ENCODE data around the gene SOCS3.

DNA sequence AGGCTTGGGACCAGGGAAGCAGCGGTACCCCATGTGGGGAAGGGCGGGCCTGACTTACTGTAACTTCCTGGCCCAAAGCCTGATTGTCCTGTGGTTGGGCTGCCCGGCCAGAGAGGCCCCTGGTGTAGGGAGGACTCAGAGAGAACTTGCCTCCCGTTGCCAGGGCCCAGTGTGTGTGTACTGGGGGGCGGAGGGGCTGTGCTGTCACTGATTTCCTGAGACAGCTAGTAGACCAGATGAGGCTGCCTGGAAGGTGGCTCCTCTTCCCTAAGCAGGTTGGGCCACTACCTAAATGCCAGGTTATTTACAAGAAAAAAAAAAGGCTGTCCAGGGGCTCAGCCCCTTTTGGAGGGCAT, 16.7 kb downstream of the SOCS3 start:
- no peak for TF ChIP-seq ZNF350 (tag by site-specific recombination; IDR thresholded peaks at IDR 0.05)
- TF ChIP-seq, protein P1, sequence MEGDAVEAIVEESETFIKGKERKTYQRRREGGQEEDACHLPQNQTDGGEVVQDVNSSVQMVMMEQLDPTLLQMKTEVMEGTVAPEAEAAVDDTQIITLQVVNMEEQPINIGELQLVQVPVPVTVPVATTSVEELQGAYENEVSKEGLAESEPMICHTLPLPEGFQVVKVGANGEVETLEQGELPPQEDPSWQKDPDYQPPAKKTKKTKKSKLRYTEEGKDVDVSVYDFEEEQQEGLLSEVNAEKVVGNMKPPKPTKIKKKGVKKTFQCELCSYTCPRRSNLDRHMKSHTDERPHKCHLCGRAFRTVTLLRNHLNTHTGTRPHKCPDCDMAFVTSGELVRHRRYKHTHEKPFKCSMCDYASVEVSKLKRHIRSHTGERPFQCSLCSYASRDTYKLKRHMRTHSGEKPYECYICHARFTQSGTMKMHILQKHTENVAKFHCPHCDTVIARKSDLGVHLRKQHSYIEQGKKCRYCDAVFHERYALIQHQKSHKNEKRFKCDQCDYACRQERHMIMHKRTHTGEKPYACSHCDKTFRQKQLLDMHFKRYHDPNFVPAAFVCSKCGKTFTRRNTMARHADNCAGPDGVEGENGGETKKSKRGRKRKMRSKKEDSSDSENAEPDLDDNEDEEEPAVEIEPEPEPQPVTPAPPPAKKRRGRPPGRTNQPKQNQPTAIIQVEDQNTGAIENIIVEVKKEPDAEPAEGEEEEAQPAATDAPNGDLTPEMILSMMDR (tag by site-specific recombination; IDR thresholded peaks at IDR 0.05) = no peak
- no peak for TF ChIP-seq KLF10 (tag by site-specific recombination; IDR thresholded peaks at IDR 0.05)
- TF ChIP-seq, protein P2, sequence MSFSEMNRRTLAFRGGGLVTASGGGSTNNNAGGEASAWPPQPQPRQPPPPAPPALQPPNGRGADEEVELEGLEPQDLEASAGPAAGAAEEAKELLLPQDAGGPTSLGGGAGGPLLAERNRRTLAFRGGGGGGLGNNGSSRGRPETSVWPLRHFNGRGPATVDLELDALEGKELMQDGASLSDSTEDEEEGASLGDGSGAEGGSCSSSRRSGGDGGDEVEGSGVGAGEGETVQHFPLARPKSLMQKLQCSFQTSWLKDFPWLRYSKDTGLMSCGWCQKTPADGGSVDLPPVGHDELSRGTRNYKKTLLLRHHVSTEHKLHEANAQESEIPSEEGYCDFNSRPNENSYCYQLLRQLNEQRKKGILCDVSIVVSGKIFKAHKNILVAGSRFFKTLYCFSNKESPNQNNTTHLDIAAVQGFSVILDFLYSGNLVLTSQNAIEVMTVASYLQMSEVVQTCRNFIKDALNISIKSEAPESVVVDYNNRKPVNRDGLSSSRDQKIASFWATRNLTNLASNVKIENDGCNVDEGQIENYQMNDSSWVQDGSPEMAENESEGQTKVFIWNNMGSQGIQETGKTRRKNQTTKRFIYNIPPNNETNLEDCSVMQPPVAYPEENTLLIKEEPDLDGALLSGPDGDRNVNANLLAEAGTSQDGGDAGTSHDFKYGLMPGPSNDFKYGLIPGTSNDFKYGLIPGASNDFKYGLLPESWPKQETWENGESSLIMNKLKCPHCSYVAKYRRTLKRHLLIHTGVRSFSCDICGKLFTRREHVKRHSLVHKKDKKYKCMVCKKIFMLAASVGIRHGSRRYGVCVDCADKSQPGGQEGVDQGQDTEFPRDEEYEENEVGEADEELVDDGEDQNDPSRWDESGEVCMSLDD (tag by site-specific recombination; IDR thresholded peaks at IDR 0.05) = no peak
- TF ChIP-seq, protein P3, sequence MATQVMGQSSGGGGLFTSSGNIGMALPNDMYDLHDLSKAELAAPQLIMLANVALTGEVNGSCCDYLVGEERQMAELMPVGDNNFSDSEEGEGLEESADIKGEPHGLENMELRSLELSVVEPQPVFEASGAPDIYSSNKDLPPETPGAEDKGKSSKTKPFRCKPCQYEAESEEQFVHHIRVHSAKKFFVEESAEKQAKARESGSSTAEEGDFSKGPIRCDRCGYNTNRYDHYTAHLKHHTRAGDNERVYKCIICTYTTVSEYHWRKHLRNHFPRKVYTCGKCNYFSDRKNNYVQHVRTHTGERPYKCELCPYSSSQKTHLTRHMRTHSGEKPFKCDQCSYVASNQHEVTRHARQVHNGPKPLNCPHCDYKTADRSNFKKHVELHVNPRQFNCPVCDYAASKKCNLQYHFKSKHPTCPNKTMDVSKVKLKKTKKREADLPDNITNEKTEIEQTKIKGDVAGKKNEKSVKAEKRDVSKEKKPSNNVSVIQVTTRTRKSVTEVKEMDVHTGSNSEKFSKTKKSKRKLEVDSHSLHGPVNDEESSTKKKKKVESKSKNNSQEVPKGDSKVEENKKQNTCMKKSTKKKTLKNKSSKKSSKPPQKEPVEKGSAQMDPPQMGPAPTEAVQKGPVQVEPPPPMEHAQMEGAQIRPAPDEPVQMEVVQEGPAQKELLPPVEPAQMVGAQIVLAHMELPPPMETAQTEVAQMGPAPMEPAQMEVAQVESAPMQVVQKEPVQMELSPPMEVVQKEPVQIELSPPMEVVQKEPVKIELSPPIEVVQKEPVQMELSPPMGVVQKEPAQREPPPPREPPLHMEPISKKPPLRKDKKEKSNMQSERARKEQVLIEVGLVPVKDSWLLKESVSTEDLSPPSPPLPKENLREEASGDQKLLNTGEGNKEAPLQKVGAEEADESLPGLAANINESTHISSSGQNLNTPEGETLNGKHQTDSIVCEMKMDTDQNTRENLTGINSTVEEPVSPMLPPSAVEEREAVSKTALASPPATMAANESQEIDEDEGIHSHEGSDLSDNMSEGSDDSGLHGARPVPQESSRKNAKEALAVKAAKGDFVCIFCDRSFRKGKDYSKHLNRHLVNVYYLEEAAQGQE (tag by site-specific recombination; IDR thresholded peaks at IDR 0.05) = no peak
- TF ChIP-seq KLF16 (tag by site-specific recombination; IDR thresholded peaks at IDR 0.05) = no peak
- TF ChIP-seq, protein P4, sequence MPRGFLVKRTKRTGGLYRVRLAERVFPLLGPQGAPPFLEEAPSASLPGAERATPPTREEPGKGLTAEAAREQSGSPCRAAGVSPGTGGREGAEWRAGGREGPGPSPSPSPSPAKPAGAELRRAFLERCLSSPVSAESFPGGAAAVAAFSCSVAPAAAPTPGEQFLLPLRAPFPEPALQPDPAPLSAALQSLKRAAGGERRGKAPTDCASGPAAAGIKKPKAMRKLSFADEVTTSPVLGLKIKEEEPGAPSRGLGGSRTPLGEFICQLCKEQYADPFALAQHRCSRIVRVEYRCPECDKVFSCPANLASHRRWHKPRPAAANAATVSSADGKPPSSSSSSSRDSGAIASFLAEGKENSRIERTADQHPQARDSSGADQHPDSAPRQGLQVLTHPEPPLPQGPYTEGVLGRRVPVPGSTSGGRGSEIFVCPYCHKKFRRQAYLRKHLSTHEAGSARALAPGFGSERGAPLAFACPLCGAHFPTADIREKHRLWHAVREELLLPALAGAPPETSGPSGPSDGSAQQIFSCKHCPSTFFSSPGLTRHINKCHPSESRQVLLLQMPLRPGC (tag by site-specific recombination; IDR thresholded peaks at IDR 0.05) = no peak
